K562 treated with DMSO at 1 percent for 4 hours (cell line): ENCODE results near the gene ABHD17B. TPM values are rescaled to one million over a fixed set of nuclear protein-coding genes. Genes with fewer than 3 reads are reported as not detected.

Experiments
- total RNA-seq: library from RNA; unstranded; fragments of 300-600 nt; gene quantifications from 2 replicates; pipeline ENCODE4 v1.2.3, GENCODE V29; 2022; ENCODE audit not compliant: insufficient read depth

ABHD17B gene
- 9.4 and 10.1 TPM in 2 replicates for total RNA-seq

DNA sequence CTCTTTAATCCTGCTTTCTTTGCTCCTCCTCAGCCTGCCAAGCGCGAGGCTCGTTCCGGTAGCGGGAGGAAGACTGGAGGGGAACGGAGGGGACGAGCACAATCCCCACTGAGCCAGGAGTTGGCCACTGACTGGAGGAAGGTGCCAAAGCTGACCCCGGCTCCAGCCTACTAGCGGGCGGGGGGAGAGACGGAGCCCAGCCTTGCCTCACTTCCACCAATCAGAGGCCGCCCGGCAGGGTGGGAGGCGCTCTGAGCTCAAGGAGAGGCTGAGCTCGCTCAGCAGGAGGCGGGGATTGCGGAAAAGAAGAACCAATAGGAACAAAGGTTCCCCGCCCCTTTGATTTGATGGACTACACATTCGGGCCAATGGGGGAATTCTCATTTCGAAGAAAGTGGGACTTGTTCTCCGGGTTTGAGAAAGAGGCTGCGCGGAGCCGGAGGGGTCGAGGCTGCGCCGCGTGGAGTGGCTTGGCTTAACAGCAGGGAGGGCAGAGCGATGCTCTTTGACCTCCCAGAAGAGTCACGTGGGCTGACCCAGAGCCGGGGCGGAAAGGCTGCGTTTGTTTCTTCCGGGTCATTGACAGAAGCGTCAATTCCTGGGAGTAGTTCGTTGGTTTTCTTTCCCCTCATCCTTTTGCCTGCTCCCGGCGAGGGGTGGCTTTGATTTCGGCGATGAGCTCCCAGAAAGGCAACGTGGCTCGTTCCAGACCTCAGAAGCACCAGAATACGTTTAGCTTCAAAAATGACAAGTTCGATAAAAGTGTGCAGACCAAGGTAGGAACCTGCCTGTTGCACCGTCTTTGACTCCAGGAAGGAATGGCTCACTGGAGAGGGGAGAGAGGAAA is at the start of gene ABHD17B, which contains the start of gene C9orf85:
Gene ABHD17B (minus strand): TSS at position 133 of the 847 bp plus-strand sequence. CDS start 36,113 bp downstream, outside the sequence.
Gene C9orf85 (plus strand): TSS at position 579 of the 847 bp plus-strand sequence. CDS start 96 bp downstream, at position 675.

Other genes starting within 250 kb of the ABHD17B start
- 24.3 and 36.5 TPM in 2 replicates for gene CEMIP2, start 142.7 kb downstream of the ABHD17B start, total RNA-seq
- 5.2 and 9.3 TPM in 2 replicates for gene C9orf85, start 446 bp upstream of the ABHD17B start, total RNA-seq
- not detected in 2 replicates for gene C9orf57, start 149.4 kb upstream of the ABHD17B start, total RNA-seq
- gene GDA, start 238.2 kb upstream of the ABHD17B start, total RNA-seq, result 6.3 and 11.4 TPM in 2 replicates